ENCODE measurements around the gene SIM1.

The SIM1 gene

GRCh38 chr6:100453701-100454521 is 10.8 kb downstream of the SIM1 start:
- H4K20me1 ChIP-seq (ENCODE audit: insufficient read depth, low read length): no peaks in the 10 kb centered on the region
- no peak overlapping the region for H3K4me3 ChIP-seq (ENCODE audit: low read depth in 1 of 2, low read length in 2 of 2)
- DNase-seq (no peak), ATAC-seq (ENCODE audit: insufficient read depth, low read depth) (no peak)
- no peaks in the 10 kb centered on the region for H3K4me1 ChIP-seq (ENCODE audit: insufficient read depth, low read length)
- H3K9me3 ChIP-seq (ENCODE audit: insufficient read depth, low read length, severe bottlenecking): peaks cover 15% of the 10 kb centered on the region
- H2AFZ ChIP-seq (ENCODE audit: low read depth, low read length): no peak overlapping the region
- no peaks in the 10 kb centered on the region for H3K79me2 ChIP-seq (ENCODE audit: insufficient read depth, low read length)
- no peak overlapping the region for H3K9ac ChIP-seq (ENCODE audit: low read depth, low read length)
- no peak overlapping the region for H3K27ac ChIP-seq (ENCODE audit: low read length)
- H3K27me3 ChIP-seq (ENCODE audit: insufficient read depth, low read length, poor library complexity): no peaks in the 10 kb centered on the region
- H3K4me2 ChIP-seq (ENCODE audit: insufficient read depth, low read length): no peak overlapping the region
- H3K36me3 ChIP-seq (ENCODE audit: insufficient read depth, low read length): no peaks in the 10 kb centered on the region
- TF ChIP-seq EZH2 (IDR thresholded peaks at IDR 0.05; ENCODE audit: borderline replicate concordance, low read depth, low read length, severe bottlenecking) (no peak), CTCF (IDR thresholded peaks at IDR 0.05; ENCODE audit: borderline replicate concordance, extremely low read depth, low read length, poor library complexity, severe bottlenecking) (no peak)

- Histone ChIP-seq H3K27me3 (ENCODE audit: insufficient read depth, low read length, poor library complexity) (no peaks in the 10 kb centered on the region), H3K9ac (ENCODE audit: low read depth, low read length) (no peak overlapping the region), H3K4me2 (ENCODE audit: insufficient read depth, low read length) (no peak overlapping the region), H2AFZ (ENCODE audit: low read depth, low read length) (no peak overlapping the region), H3K4me1 (ENCODE audit: insufficient read depth, low read length) (no peaks in the 10 kb centered on the region), H4K20me1 (ENCODE audit: insufficient read depth, low read length) (no peaks in the 10 kb centered on the region), H3K79me2 (ENCODE audit: insufficient read depth, low read length) (no peaks in the 10 kb centered on the region), H3K9me3 (ENCODE audit: insufficient read depth, low read length, severe bottlenecking) (peaks cover 13% of the 10 kb centered on the region), H3K4me3 (ENCODE audit: low read depth in 1 of 2, low read length in 2 of 2) (no peak overlapping the region), H3K36me3 (ENCODE audit: insufficient read depth, low read length) (no peaks in the 10 kb centered on the region), H3K27ac (ENCODE audit: low read length) (no peak overlapping the region)
- TF ChIP-seq EZH2 (IDR thresholded peaks at IDR 0.05; ENCODE audit: borderline replicate concordance, low read depth, low read length, severe bottlenecking) (no peak), CTCF (IDR thresholded peaks at IDR 0.05; ENCODE audit: borderline replicate concordance, extremely low read depth, low read length, poor library complexity, severe bottlenecking) (no peak)
- no peak for DNase-seq
- ATAC-seq (ENCODE audit: insufficient read depth, low read depth): peak; percentile 34; the same call in 1 of the 3 replicates
These were observed 11.7 kb downstream of the SIM1 start for GRCh38 chr6:100452998-100453397.

GRCh38 chr6:100451577-100451976 is 13.1 kb downstream of the SIM1 start:
- Histone ChIP-seq H3K4me1 (ENCODE audit: insufficient read depth, low read length) (no peaks in the 10 kb centered on the region), H3K27me3 (ENCODE audit: insufficient read depth, low read length, poor library complexity) (no peaks in the 10 kb centered on the region), H3K9ac (ENCODE audit: low read depth, low read length) (no peak overlapping the region), H4K20me1 (ENCODE audit: insufficient read depth, low read length) (no peaks in the 10 kb centered on the region), H3K79me2 (ENCODE audit: insufficient read depth, low read length) (no peaks in the 10 kb centered on the region), H3K4me3 (ENCODE audit: low read depth in 1 of 2, low read length in 2 of 2) (no peak overlapping the region), H3K9me3 (ENCODE audit: insufficient read depth, low read length, severe bottlenecking) (peaks cover 2% of the 10 kb centered on the region), H3K4me2 (ENCODE audit: insufficient read depth, low read length) (no peak overlapping the region), H3K36me3 (ENCODE audit: insufficient read depth, low read length) (no peaks in the 10 kb centered on the region), H2AFZ (ENCODE audit: low read depth, low read length) (no peak overlapping the region), H3K27ac (ENCODE audit: low read length) (no peak overlapping the region)
- ATAC-seq (ENCODE audit: insufficient read depth, low read depth): no peak
- DNase-seq: no peak
- TF ChIP-seq CTCF (IDR thresholded peaks at IDR 0.05; ENCODE audit: borderline replicate concordance, extremely low read depth, low read length, poor library complexity, severe bottlenecking) (no peak), EZH2 (IDR thresholded peaks at IDR 0.05; ENCODE audit: borderline replicate concordance, low read depth, low read length, severe bottlenecking) (no peak)

All from DND-41 (cell line).